GM23338 (cell line): Measurements from ENCODE around the gene FAM98C. TPM values are rescaled to one million over a fixed set of nuclear protein-coding genes. Genes with fewer than 3 reads are reported as not detected.
A peak's percentile ranks its signal among the peaks of the same experiment; 100 is the strongest.

Source experiments
- ATAC-seq: fragments of 200-7000 bp; cut with Tn5 transposase; 3 replicates; pipeline ENCODE4 v1.9.1; 2020
- DNase-seq: peaks from one replicate; pipeline ENCODE4 v3.0.0-alpha.2; 2015; ENCODE audit warnings: low spot score
- H2AFZ ChIP-seq: fragments of 200-600 bp; sonication (generic); 2 replicates; pipeline ENCODE4 v1.8.0; 2016; ENCODE audit warnings: antibody characterized with exemption, mild to moderate bottlenecking, moderate library complexity
- H3F3A ChIP-seq: fragments of 200-600 bp; sonication (generic); replicated peaks from 2 replicates; pipeline ENCODE4 v1.8.0; 2017; ENCODE audit warnings: antibody characterized with exemption, mixed run types, low read depth
- H3K27ac ChIP-seq: fragments of 200-600 bp; sonication (generic); 2 replicates; pipeline ENCODE4 v1.6.1; 2016; ENCODE audit warnings: low read depth
- H3K27me3 ChIP-seq: fragments of 200-600 bp; sonication (generic); 2 replicates; pipeline ENCODE4 v1.8.0; 2016; ENCODE audit warnings: mild to moderate bottlenecking, mixed run types, moderate library complexity; ENCODE audit not compliant: insufficient read depth
- H3K36me3 ChIP-seq: fragments of 200-600 bp; sonication (generic); 2 replicates; pipeline ENCODE4 v1.8.0; 2016; ENCODE audit warnings: mild to moderate bottlenecking; ENCODE audit not compliant: insufficient read depth
- H3K4me1 ChIP-seq: fragments of 200-600 bp; sonication (generic); 2 replicates; pipeline ENCODE4 v1.8.0; 2016; ENCODE audit warnings: mild to moderate bottlenecking, moderate library complexity; ENCODE audit not compliant: insufficient read depth
- H3K4me2 ChIP-seq: fragments of 200-600 bp; sonication (generic); 2 replicates; pipeline ENCODE4 v1.7.1; 2017; ENCODE audit warnings: mixed run types
- H3K4me3 ChIP-seq: fragments of 200-600 bp; sonication (generic); 2 replicates; pipeline ENCODE4 v1.6.1; 2016; ENCODE audit warnings: mixed run types
- H3K79me2 ChIP-seq: fragments of 200-600 bp; sonication (generic); replicated peaks from 2 replicates; pipeline ENCODE4 v1.8.0; 2017; ENCODE audit warnings: mild to moderate bottlenecking; ENCODE audit not compliant: insufficient read depth
- H3K9me2 ChIP-seq: fragments of 200-600 bp; sonication (generic); 2 replicates; pipeline ENCODE4 v1.8.0; 2017; ENCODE audit not compliant: insufficient read depth
- H4K20me1 ChIP-seq: fragments of 200-600 bp; sonication (generic); replicated peaks from 2 replicates; pipeline ENCODE4 v1.8.0; 2017; ENCODE audit warnings: mild to moderate bottlenecking; ENCODE audit not compliant: insufficient read depth
- H3K27ac Mint-ChIP-seq: 2 replicates; pipeline ENCODE4 v1.8.0; 2020; ENCODE audit warnings: inconsistent platforms, mild to moderate bottlenecking, moderate library complexity, mixed read lengths
- H3K27me3 Mint-ChIP-seq: 3 replicates; pipeline ENCODE4 v1.8.0; 2022; ENCODE audit warnings: low read depth, mild to moderate bottlenecking, moderate library complexity, mixed read lengths, inconsistent platforms; ENCODE audit not compliant: insufficient read depth, poor library complexity
- H3K36me3 Mint-ChIP-seq: 3 replicates; pipeline ENCODE4 v1.8.0; 2021; ENCODE audit warnings: low read depth, mild to moderate bottlenecking, inconsistent platforms, moderate library complexity, mixed read lengths
- H3K4me1 Mint-ChIP-seq: 3 replicates; pipeline ENCODE4 v1.8.0; 2020; ENCODE audit warnings: mild to moderate bottlenecking, inconsistent platforms, mixed read lengths
- H3K4me3 Mint-ChIP-seq: 3 replicates; pipeline ENCODE4 v1.8.0; 2021; ENCODE audit warnings: moderate library complexity, mild to moderate bottlenecking, inconsistent platforms, mixed read lengths
- H3K9me3 Mint-ChIP-seq: 3 replicates; pipeline ENCODE4 v1.8.0; 2020; ENCODE audit warnings: moderate library complexity, mild to moderate bottlenecking, inconsistent platforms, mixed read lengths
- EZH2 ChIP-seq: fragments of 200-600 bp; sonication (generic); IDR thresholded peaks from one replicate; pipeline ENCODE4 v1.8.0; 2017; ENCODE audit warnings: antibody characterized with exemption, mild to moderate bottlenecking, low read depth; ENCODE audit not compliant: unreplicated experiment
- JUNB ChIP-seq: IDR thresholded peaks from one replicate; pipeline ENCODE4 v1.6.1; 2016; ENCODE audit warnings: antibody characterized with exemption; ENCODE audit not compliant: unreplicated experiment
- NANOG ChIP-seq: IDR thresholded peaks from 2 replicates; pipeline ENCODE4 v1.6.1; 2016; ENCODE audit warnings: antibody characterized with exemption, borderline replicate concordance
- POLR2AphosphoS5 ChIP-seq: IDR thresholded peaks from 2 replicates; pipeline ENCODE4 v1.6.1; 2016; ENCODE audit warnings: antibody characterized with exemption, low read depth
- STAT1 ChIP-seq: IDR thresholded peaks from one replicate; pipeline ENCODE4 v1.6.1; 2016; ENCODE audit warnings: antibody characterized with exemption; ENCODE audit not compliant: unreplicated experiment
- ZNF331 ChIP-seq: fragments of 250-450 bp; sonication (Bioruptor Pico); IDR thresholded peaks from 2 replicates; pipeline ENCODE4 v1.5.0; 2020; ENCODE audit warnings: low read depth, mild to moderate bottlenecking, moderate library complexity
- polyA plus RNA-seq: library from polyadenylated mRNA; unstranded; fragments of >200 nt; fragmentation: Nextera tagmentation; extraction: Ambion mirVana; gene quantifications from 2 replicates; pipeline ENCODE4 v1.2.1, GENCODE V29; 2016
- total RNA-seq: library from RNA; depleted of rRNA; stranded (reverse); fragments of >200 nt; shearing (Covaris generic); gene quantifications from 2 replicates; pipeline ENCODE4 v1.2.3, GENCODE V29; 2014
- TF ChIP-seq, protein P1 (sequence below), 2 experiments: fragments of 200-600 bp in 1 of 2; sonication (generic) in 1 of 2; conservative IDR thresholded peaks; 2 replicates each; pipeline versions ENCODE4 v1.5.1 to v1.6.1; 2016 to 2017; ENCODE audit warnings: antibody characterized with exemption in 2 of 2, low read depth in 2 of 2, mild to moderate bottlenecking in 2 of 2, moderate library complexity in 1 of 2
- TF ChIP-seq, protein P2 (sequence below): fragments of 250-450 bp; sonication (Bioruptor Pico); IDR thresholded peaks from 2 replicates; pipeline ENCODE4 v1.5.0; 2020; ENCODE audit warnings: mild to moderate bottlenecking, moderate library complexity

The FAM98C gene
- total and polyA plus RNA-seq, 2 experiments from 2014 or later = 4.3 to 7.6 TPM

GRCh38 chr19:38395381-38396114 is 7.3 kb upstream of the FAM98C start:
- Mint-ChIP-seq H3K4me3 (peak overlapping the region; percentile 63), H3K36me3 (peaks cover 42% of the 10 kb centered on the region), H3K4me1 (peaks cover 44% of the 10 kb centered on the region), H3K9me3 (peaks cover 4% of the 10 kb centered on the region; the same call in 2 of the 3 replicates), H3K27me3 (peaks cover 65% of the 10 kb centered on the region), H3K27ac (no peak overlapping the region)
- peaks cover 10% of the 10 kb centered on the region for H3K79me2 ChIP-seq
- peaks cover 60% of the 10 kb centered on the region for H3K27me3 ChIP-seq
- H3K9me2 ChIP-seq = peaks cover 6% of the 10 kb centered on the region; the same call in 1 of the 2 replicates
- H3F3A ChIP-seq = peaks cover 17% of the 10 kb centered on the region; the same call in 1 of the 2 replicates
- no peak overlapping the region for H3K27ac ChIP-seq
- TF ChIP-seq JUNB = no peak
- TF ChIP-seq POLR2AphosphoS5 = no peak
- TF ChIP-seq STAT1 = no peak
- TF ChIP-seq NANOG = no peak
- peak; percentile 25 for TF ChIP-seq EZH2
- TF ChIP-seq, protein P1, sequence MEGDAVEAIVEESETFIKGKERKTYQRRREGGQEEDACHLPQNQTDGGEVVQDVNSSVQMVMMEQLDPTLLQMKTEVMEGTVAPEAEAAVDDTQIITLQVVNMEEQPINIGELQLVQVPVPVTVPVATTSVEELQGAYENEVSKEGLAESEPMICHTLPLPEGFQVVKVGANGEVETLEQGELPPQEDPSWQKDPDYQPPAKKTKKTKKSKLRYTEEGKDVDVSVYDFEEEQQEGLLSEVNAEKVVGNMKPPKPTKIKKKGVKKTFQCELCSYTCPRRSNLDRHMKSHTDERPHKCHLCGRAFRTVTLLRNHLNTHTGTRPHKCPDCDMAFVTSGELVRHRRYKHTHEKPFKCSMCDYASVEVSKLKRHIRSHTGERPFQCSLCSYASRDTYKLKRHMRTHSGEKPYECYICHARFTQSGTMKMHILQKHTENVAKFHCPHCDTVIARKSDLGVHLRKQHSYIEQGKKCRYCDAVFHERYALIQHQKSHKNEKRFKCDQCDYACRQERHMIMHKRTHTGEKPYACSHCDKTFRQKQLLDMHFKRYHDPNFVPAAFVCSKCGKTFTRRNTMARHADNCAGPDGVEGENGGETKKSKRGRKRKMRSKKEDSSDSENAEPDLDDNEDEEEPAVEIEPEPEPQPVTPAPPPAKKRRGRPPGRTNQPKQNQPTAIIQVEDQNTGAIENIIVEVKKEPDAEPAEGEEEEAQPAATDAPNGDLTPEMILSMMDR (conservative IDR thresholded peaks at IDR 0.05; ENCODE audit: low read depth in 2 of 2) = no peak
- ATAC-seq (peak; percentile 30), DNase-seq (peak; percentile 40)
- H3K4me2 ChIP-seq = peak overlapping the region; percentile 93
- peak overlapping the region; percentile 87; the same call in 1 of the 2 replicates for H2AFZ ChIP-seq
- H4K20me1 ChIP-seq = peaks cover 3% of the 10 kb centered on the region; the same call in 1 of the 2 replicates
- H3K36me3 ChIP-seq = peaks cover 3% of the 10 kb centered on the region; the same call in 1 of the 2 replicates
- peaks cover 11% of the 10 kb centered on the region for H3K4me1 ChIP-seq
- H3K4me3 ChIP-seq = peak overlapping the region; percentile 58

DNA sequence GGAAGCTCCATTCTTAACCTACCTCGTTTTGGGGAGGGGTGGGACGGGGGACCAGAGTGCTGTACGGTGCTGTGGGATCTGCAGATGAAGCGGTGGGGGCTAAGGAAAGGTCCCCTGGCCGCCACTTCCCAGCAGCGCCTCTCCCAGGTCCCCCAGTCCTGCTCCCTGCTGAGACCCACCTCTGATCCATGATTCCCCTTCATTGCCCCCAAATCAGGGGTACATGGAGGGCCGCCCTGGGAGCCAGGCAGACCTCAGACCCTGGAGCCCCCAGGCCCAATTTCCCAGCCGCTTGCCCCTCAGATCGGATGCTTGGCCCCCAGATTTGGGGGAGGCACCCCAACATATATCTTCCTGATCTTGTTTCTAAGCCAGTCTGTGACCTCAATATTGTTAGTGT is 3.8 kb upstream of the FAM98C start:
- ATAC-seq (no peak), DNase-seq (no peak)
- Histone ChIP-seq H3K36me3 (no peaks in the 10 kb centered on the region), H3K4me1 (peaks cover 5% of the 10 kb centered on the region), H3K9me2 (peaks cover 6% of the 10 kb centered on the region; the same call in 1 of the 2 replicates), H3K27me3 (peaks cover 79% of the 10 kb centered on the region), H3K4me3 (no peak overlapping the region), H2AFZ (no peak overlapping the region), H3K27ac (no peak overlapping the region), H3F3A (peaks cover 11% of the 10 kb centered on the region; the same call in 1 of the 2 replicates), H4K20me1 (no peaks in the 10 kb centered on the region; the same call in 1 of the 2 replicates), H3K79me2 (no peaks in the 10 kb centered on the region), H3K4me2 (no peak overlapping the region)
- Mint-ChIP-seq H3K27me3 (peaks cover 63% of the 10 kb centered on the region), H3K27ac (no peak overlapping the region), H3K4me3 (no peak overlapping the region), H3K9me3 (peaks cover 4% of the 10 kb centered on the region; the same call in 2 of the 3 replicates), H3K36me3 (peaks cover 12% of the 10 kb centered on the region), H3K4me1 (peaks cover 14% of the 10 kb centered on the region)
- no peak for TF ChIP-seq POLR2AphosphoS5
- TF ChIP-seq, protein P1 (conservative IDR thresholded peaks at IDR 0.05; ENCODE audit: low read depth in 2 of 2) = no peak
- TF ChIP-seq NANOG = no peak
- no peak for TF ChIP-seq ZNF331
- TF ChIP-seq, protein P2, sequence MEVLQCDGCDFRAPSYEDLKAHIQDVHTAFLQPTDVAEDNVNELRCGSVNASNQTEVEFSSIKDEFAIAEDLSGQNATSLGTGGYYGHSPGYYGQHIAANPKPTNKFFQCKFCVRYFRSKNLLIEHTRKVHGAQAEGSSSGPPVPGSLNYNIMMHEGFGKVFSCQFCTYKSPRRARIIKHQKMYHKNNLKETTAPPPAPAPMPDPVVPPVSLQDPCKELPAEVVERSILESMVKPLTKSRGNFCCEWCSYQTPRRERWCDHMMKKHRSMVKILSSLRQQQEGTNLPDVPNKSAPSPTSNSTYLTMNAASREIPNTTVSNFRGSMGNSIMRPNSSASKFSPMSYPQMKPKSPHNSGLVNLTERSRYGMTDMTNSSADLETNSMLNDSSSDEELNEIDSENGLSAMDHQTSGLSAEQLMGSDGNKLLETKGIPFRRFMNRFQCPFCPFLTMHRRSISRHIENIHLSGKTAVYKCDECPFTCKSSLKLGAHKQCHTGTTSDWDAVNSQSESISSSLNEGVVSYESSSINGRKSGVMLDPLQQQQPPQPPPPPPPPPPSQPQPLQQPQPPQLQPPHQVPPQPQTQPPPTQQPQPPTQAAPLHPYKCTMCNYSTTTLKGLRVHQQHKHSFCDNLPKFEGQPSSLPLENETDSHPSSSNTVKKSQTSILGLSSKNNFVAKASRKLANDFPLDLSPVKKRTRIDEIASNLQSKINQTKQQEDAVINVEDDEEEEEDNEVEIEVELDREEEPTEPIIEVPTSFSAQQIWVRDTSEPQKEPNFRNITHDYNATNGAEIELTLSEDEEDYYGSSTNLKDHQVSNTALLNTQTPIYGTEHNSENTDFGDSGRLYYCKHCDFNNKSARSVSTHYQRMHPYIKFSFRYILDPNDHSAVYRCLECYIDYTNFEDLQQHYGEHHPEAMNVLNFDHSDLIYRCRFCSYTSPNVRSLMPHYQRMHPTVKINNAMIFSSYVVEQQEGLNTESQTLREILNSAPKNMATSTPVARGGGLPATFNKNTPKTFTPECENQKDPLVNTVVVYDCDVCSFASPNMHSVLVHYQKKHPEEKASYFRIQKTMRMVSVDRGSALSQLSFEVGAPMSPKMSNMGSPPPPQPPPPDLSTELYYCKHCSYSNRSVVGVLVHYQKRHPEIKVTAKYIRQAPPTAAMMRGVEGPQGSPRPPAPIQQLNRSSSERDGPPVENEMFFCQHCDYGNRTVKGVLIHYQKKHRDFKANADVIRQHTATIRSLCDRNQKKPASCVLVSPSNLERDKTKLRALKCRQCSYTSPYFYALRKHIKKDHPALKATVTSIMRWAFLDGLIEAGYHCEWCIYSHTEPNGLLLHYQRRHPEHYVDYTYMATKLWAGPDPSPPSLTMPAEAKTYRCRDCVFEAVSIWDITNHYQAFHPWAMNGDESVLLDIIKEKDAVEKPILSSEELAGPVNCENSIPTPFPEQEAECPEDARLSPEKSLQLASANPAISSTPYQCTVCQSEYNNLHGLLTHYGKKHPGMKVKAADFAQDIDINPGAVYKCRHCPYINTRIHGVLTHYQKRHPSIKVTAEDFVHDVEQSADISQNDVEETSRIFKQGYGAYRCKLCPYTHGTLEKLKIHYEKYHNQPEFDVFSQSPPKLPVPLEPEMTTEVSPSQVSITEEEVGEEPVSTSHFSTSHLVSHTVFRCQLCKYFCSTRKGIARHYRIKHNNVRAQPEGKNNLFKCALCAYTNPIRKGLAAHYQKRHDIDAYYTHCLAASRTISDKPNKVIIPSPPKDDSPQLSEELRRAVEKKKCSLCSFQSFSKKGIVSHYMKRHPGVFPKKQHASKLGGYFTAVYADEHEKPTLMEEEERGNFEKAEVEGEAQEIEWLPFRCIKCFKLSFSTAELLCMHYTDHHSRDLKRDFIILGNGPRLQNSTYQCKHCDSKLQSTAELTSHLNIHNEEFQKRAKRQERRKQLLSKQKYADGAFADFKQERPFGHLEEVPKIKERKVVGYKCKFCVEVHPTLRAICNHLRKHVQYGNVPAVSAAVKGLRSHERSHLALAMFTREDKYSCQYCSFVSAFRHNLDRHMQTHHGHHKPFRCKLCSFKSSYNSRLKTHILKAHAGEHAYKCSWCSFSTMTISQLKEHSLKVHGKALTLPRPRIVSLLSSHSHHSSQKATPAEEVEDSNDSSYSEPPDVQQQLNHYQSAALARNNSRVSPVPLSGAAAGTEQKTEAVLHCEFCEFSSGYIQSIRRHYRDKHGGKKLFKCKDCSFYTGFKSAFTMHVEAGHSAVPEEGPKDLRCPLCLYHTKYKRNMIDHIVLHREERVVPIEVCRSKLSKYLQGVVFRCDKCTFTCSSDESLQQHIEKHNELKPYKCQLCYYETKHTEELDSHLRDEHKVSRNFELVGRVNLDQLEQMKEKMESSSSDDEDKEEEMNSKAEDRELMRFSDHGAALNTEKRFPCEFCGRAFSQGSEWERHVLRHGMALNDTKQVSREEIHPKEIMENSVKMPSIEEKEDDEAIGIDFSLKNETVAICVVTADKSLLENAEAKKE (CRISPR knock-in tag) = no peak
- TF ChIP-seq EZH2 = no peak
